OCI-LY3 (cell line): ENCODE measurements around the gene COMMD4.
"Not testable (repeated sequence)": the region's sequence is repeated elsewhere in the genome, so short reads cannot be mapped to it uniquely, and the experiment has no call there.

Experiments used
- H2AFZ ChIP-seq: fragments of 200-600, 300-600 bp; shearing (Covaris generic); 2 replicates; pipeline ENCODE4 v1.6.0; 2014; ENCODE audit warnings: antibody characterized with exemption, low read depth, low read length
- H3K27ac ChIP-seq: fragments of 200-600, 300-600 bp; sonication (generic); 2 replicates; pipeline ENCODE4 v1.5.1; 2014; ENCODE audit warnings: mild to moderate bottlenecking, low read length, moderate library complexity, mixed read lengths
- H3K27me3 ChIP-seq: fragments of 200-600, 300-600 bp; sonication (generic); 2 replicates; pipeline ENCODE4 v1.6.1; 2014; ENCODE audit warnings: low read depth, low read length, mixed read lengths
- H3K36me3 ChIP-seq: fragments of 200-600, 300-600 bp; sonication (generic); replicated peaks from 2 replicates; pipeline ENCODE3; 2014; ENCODE audit warnings: low read depth, low read length, mixed read lengths
- H3K4me1 ChIP-seq: fragments of 300-600, 200-600 bp; sonication (generic); 2 replicates; pipeline ENCODE4 v1.6.1; 2014; ENCODE audit warnings: low read length, mixed read lengths
- H3K4me2 ChIP-seq: fragments of 200-600, 300-600 bp; sonication (generic); 2 replicates; pipeline ENCODE4 v1.6.1; 2014; ENCODE audit warnings: low read length, mixed read lengths
- H3K4me3 ChIP-seq: fragments of 300-600, 200-600 bp; sonication (generic); 2 replicates; pipeline ENCODE4 v1.5.1; 2014; ENCODE audit warnings: antibody characterized with exemption, mild to moderate bottlenecking, low read length, moderate library complexity
- H3K79me2 ChIP-seq: fragments of 300-600, 200-600 bp; shearing (Covaris generic); 2 replicates; pipeline ENCODE4 v1.6.1; 2014; ENCODE audit warnings: mild to moderate bottlenecking, low read length, mixed read lengths
- H3K9ac ChIP-seq: fragments of 300-600, 200-600 bp; shearing (Covaris generic); 2 replicates; pipeline ENCODE4 v1.6.0; 2014; ENCODE audit warnings: mild to moderate bottlenecking, low read length, moderate library complexity
- H3K9me3 ChIP-seq: fragments of 200-600, 300-600 bp; shearing (Covaris generic); 2 replicates; pipeline ENCODE4 v1.6.1; 2014; ENCODE audit warnings: low read length, mixed read lengths; ENCODE audit not compliant: insufficient read depth
- H4K20me1 ChIP-seq: fragments of 200-600, 300-600 bp; sonication (generic); 2 replicates; pipeline ENCODE4 v1.6.1; 2016; ENCODE audit warnings: low read length, mixed read lengths; ENCODE audit not compliant: insufficient read depth
- EZH2phosphoT487 ChIP-seq: fragments of 200-600 bp; shearing (Covaris generic); IDR thresholded peaks from 2 replicates; pipeline ENCODE4 v1.6.1; 2018; ENCODE audit warnings: antibody characterized with exemption, mixed run types, low read depth
- TF ChIP-seq, protein P1 (sequence below): fragments of 200-600, 300-600 bp; sonication (generic); IDR thresholded peaks from 2 replicates; pipeline ENCODE4 v1.5.1; 2014; ENCODE audit warnings: antibody characterized with exemption, low read length, low read depth

COMMD4 gene

DNA sequence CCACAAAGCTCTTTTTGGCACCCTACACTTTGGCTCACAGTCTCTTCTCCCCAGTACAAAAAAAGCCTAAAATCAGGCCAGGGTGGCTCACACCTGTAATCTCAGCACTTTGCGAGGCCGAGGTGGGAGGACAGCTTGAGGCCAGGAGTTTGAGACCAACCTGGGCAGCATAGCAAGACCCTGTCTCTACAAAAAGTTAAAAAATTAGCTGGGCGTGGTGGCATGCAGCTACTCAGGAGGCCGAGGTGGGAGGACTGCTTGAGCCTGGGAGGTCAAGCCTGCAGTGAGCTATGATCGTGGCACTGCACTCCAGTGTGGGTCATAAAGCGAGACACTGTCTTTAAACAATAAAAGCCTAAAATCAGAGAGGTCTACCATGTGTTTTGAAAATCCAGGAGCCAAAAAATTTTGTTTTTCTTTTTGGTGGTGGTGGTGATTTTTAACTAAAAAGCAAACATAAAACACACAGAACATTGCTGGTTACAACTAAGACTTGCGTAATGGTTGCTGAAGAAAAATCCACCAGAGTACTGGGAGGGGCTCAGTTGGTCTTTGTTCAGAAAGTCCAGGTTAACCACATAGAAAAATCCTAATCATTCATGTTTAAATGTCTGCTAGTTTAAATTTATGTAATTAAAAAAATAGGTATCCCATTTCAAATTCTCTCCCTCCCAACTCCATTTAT, 34.2 kb downstream of the COMMD4 start:
- no peaks in the 10 kb centered on the region for H3K27me3 ChIP-seq
- H4K20me1 ChIP-seq = no peaks in the 10 kb centered on the region
- H3K9ac ChIP-seq = no peak overlapping the region
- TF ChIP-seq, protein P1, sequence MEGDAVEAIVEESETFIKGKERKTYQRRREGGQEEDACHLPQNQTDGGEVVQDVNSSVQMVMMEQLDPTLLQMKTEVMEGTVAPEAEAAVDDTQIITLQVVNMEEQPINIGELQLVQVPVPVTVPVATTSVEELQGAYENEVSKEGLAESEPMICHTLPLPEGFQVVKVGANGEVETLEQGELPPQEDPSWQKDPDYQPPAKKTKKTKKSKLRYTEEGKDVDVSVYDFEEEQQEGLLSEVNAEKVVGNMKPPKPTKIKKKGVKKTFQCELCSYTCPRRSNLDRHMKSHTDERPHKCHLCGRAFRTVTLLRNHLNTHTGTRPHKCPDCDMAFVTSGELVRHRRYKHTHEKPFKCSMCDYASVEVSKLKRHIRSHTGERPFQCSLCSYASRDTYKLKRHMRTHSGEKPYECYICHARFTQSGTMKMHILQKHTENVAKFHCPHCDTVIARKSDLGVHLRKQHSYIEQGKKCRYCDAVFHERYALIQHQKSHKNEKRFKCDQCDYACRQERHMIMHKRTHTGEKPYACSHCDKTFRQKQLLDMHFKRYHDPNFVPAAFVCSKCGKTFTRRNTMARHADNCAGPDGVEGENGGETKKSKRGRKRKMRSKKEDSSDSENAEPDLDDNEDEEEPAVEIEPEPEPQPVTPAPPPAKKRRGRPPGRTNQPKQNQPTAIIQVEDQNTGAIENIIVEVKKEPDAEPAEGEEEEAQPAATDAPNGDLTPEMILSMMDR = no peak
- TF ChIP-seq EZH2phosphoT487 = no peak
- H3K36me3 ChIP-seq = peaks cover 44% of the 10 kb centered on the region
- peaks cover 16% of the 10 kb centered on the region for H3K4me1 ChIP-seq
- H3K4me2 ChIP-seq = peak overlapping the region; percentile 92; the same call in 1 of the 2 replicates
- H3K9me3 ChIP-seq = no peaks in the 10 kb centered on the region
- no peak overlapping the region for H2AFZ ChIP-seq
- H3K79me2 ChIP-seq = peaks cover 26% of the 10 kb centered on the region
- H3K27ac ChIP-seq = no peak overlapping the region
- H3K4me3 ChIP-seq = no peak overlapping the region

DNA sequence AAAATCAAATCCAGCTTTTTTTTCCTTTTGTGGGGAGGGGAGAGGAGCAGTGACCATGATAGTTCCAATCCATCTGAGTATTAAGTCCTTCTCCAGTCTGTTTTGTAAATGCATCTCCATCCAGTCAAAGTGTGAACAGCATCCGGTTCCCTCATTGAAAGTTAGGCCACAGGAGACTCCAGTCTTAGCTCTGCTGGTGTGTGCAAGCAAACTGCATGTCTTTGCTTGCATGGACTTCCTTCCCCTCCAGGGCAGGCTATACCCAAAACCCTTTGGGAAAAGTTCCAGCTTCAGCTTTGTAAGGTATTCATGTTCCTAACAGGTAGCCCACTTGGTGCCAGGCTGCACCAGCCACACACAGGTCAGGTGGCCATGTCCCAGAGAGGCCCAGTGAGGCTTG, 35.6 kb downstream of the COMMD4 start:
- no peak overlapping the region for H3K9ac ChIP-seq
- H3K36me3 ChIP-seq = peaks cover 57% of the 10 kb centered on the region
- H3K27me3 ChIP-seq = no peaks in the 10 kb centered on the region
- H3K9me3 ChIP-seq = no peaks in the 10 kb centered on the region
- no peak for TF ChIP-seq EZH2phosphoT487
- TF ChIP-seq, protein P1 = no peak
- peaks cover 26% of the 10 kb centered on the region for H3K79me2 ChIP-seq
- H3K4me2 ChIP-seq = no peak overlapping the region
- peaks cover 16% of the 10 kb centered on the region for H3K4me1 ChIP-seq
- H4K20me1 ChIP-seq = no peaks in the 10 kb centered on the region
- H3K27ac ChIP-seq = no peak overlapping the region
- H3K4me3 ChIP-seq = no peak overlapping the region
- no peak overlapping the region for H2AFZ ChIP-seq

DNA sequence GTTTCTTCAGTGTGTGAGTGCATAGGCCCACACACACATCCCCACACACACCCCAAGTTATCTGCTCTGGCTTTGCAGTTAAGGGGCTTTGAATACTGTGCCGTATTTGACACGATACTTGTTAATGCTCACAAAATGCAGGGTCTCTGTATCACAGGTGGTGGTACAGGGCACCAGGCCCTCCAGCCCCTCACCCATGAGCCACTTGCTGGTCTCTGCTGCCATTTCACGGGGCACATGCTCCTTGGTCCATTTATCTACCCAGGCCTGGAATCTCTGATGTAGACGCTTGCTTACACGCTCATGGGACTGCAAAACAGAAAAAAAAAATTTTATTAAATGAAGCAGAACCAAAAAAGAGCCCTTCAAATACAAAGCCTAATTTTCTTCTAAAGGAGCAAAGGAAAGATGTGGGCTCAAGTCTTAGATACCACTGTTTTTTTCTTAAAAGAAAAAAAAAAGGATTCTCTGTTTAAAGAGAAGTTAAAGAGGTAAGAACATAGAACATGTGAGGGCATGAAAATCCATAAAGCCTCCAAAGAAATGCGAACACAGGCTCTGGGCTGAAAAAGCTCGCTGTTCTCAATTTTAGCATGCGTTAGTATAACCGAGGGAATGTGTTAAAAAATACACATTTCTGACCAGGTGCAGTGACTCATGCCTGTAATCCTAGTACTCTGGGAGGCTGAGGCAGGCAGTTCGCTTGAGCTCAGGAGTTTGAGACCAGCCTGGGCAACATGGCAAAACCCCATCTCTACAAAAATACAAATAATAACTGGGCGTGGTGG, 36.2 kb downstream of the COMMD4 start:
- Histone ChIP-seq H3K36me3 (peaks cover 57% of the 10 kb centered on the region), H3K4me1 (peaks cover 16% of the 10 kb centered on the region), H3K4me3 (no peak overlapping the region), H3K27me3 (no peaks in the 10 kb centered on the region), H3K9ac (no peak overlapping the region), H4K20me1 (no peaks in the 10 kb centered on the region), H3K79me2 (peaks cover 26% of the 10 kb centered on the region), H2AFZ (no peak overlapping the region), H3K4me2 (no peak overlapping the region), H3K27ac (no peak overlapping the region), H3K9me3 (no peaks in the 10 kb centered on the region)
- TF ChIP-seq, protein P1 = no peak
- TF ChIP-seq EZH2phosphoT487 = no peak

DNA sequence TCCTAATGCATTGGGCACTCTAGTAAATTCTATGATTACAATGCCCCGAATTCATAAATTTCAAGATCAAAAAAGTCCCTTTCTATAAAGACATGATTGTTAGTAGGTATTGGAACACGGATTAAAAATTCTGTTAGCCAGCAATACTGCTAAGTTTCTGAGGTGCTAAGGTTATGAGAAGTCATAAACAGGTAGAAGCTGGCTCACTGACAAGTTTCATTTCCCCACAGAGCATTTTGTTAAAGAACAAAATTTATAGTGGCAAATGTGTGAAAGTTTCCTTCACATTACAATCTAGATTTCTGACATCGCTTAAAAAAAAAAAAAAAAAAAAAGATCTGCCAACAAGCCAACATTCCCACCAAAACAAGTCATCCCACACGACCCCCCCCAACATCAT, 44.9 kb downstream of the COMMD4 start:
- Histone ChIP-seq H3K27me3 (no peaks in the 10 kb centered on the region), H3K36me3 (peaks cover 53% of the 10 kb centered on the region), H3K9ac (no peak overlapping the region), H4K20me1 (0 out of 2 replicates have a peak, but pooled peaks cover 5% of the 10 kb centered on the region), H3K27ac (no peak overlapping the region), H3K4me1 (peaks cover 22% of the 10 kb centered on the region), H3K9me3 (no peaks in the 10 kb centered on the region), H2AFZ (no peak overlapping the region), H3K4me2 (no peak overlapping the region), H3K4me3 (no peak overlapping the region), H3K79me2 (no peaks in the 10 kb centered on the region)
- no peak for TF ChIP-seq EZH2phosphoT487
- TF ChIP-seq, protein P1 = no peak

DNA sequence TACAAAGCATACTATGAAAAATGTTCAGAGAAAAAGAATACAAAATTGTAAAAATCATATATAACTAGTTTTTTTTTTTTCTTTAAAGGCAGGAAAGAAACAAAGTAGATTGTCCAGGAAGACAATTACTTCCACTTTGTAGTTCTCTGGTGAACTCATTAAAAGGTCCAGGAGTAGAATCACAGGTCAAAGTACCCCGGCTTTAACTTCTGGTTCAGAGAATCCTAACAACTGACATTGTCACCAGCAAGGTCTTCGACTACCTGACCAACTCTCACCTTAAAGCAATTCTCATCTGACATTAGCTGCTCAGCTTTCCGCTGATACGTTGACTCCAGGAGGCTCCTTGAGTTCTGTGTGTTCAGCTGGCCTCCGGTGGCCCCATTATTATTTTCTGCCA, 48.1 kb downstream of the COMMD4 start:
- not testable (repeated sequence) for H2AFZ ChIP-seq, H3K27me3 ChIP-seq, H3K4me2 ChIP-seq, H3K4me3 ChIP-seq, H3K27ac ChIP-seq, H3K79me2 ChIP-seq, H3K9me3 ChIP-seq, H4K20me1 ChIP-seq, H3K9ac ChIP-seq
- H3K4me1 ChIP-seq = peaks cover 35% of the 10 kb centered on the region
- peaks cover 52% of the 10 kb centered on the region for H3K36me3 ChIP-seq
